PFSK-1 (cell line): ENCODE data around the gene TCEAL5.

Experiments used
- POLR2AphosphoS5 ChIP-seq: IDR thresholded peaks from 2 replicates; pipeline ENCODE4 v1.6.1; 2012; ENCODE audit warnings: low read depth, mild to moderate bottlenecking, control low read depth, low read length, moderate library complexity
- REST ChIP-seq, 2 experiments: IDR thresholded peaks; 2 replicates each; pipeline versions ENCODE4 v1.6.1 to v1.8.0; 2011 to 2012; ENCODE audit warnings: low read depth in 2 of 2, low read length in 2 of 2, control low read depth in 1 of 2, inconsistent platforms in 1 of 2, mild to moderate bottlenecking in 1 of 2, moderate library complexity in 1 of 2; ENCODE audit not compliant: insufficient read depth in 1 of 2
- SIN3A ChIP-seq: IDR thresholded peaks from 2 replicates; pipeline ENCODE4 v1.6.1; 2012; ENCODE audit warnings: mild to moderate bottlenecking, low read length, moderate library complexity, borderline replicate concordance; ENCODE audit not compliant: insufficient read depth

- TF ChIP-seq POLR2AphosphoS5 (no peak), REST (IDR thresholded peaks at IDR 0.05; ENCODE audit: insufficient read depth in 1 of 2, low read depth in 2 of 2, low read length in 2 of 2) (no peak), SIN3A (no peak)
These were observed 36.4 kb downstream of the TCEAL5 start for GRCh38 chrX:103240155-103240554.
